Ovary (tissue), 9 donors: Measurements from ENCODE around the gene LRRC66. TPM values are rescaled to one million over a fixed set of nuclear protein-coding genes. Genes with fewer than 3 reads are reported as not detected.

Experiments
- DNase-seq, 5 donors: peaks; one replicate each; pipeline ENCODE4 v3.0.0-alpha.2; 2019 to 2020
- H3K27ac ChIP-seq, 2 donors: fragments of 200-600 bp; one replicate each; pipeline versions ENCODE4 v1.5.1 to v1.8.0; 2019 to 2022
- H3K27me3 ChIP-seq: fragments of 200-600 bp; one replicate; pipeline ENCODE4 v1.8.0; 2022
- H3K36me3 ChIP-seq: fragments of 200-600 bp; sonication (generic); one replicate; pipeline ENCODE4 v1.5.1; 2019
- H3K4me1 ChIP-seq: one replicate; pipeline ENCODE4 v1.8.1; 2013; ENCODE audit warnings: mild to moderate bottlenecking, moderate library complexity; ENCODE audit not compliant: insufficient read depth
- H3K4me3 ChIP-seq: fragments of 200-600 bp; sonication (generic); one replicate; pipeline ENCODE4 v1.5.1; 2017
- H3K9me3 ChIP-seq, 2 donors: fragments of 200-600 bp in 1 of 2; sonication (generic) in 1 of 2; one replicate each; pipeline versions ENCODE4 v1.5.1 to v1.8.1; 2013 to 2019; ENCODE audit warnings: mild to moderate bottlenecking in 1 of 2, moderate library complexity in 1 of 2
- CTCF ChIP-seq, 3 donors: fragments of 450-650 bp in 2 of 3; fragments of 200-600 bp in 1 of 3; IDR thresholded peaks; one replicate each; pipeline versions ENCODE4 v1.5.1 to v1.8.0; 2016 to 2022; ENCODE audit warnings: antibody characterized with exemption in 3 of 3, mild to moderate bottlenecking in 1 of 3
- EP300 ChIP-seq: sonication (generic); formaldehyde crosslinking; IDR thresholded peaks from one replicate; pipeline ENCODE4 v1.6.1; 2017; ENCODE audit warnings: antibody characterized with exemption
- POLR2A ChIP-seq: fragments of 450-650 bp; IDR thresholded peaks from one replicate; pipeline ENCODE4 v1.6.1; 2017; ENCODE audit warnings: antibody characterized with exemption, mild to moderate bottlenecking, moderate library complexity
- WGBS, 3 donors: extraction: QIAGEN DNeasy Blood & Tissue Kit in 1 of 3; methylation state at CpG; one replicate each; pipeline versions ENCODE4 v1.1.5 to v1.1.7; 2013 to 2017; 5-methylcytosine and 5-hydroxymethylcytosine counted together
- intact Hi-C, 4 donors: fragments of 100-400 bp; cut with DNase I; formaldehyde crosslinking; loops; one replicate each; pipeline versions ENCODE4 v1.11.0 to v1.15.1; 2022 to 2023
- polyA plus RNA-seq, 2 donors: library from polyadenylated mRNA; stranded (reverse); fragments of 200-250 nt in 1 of 2; fragments of 350-450 nt in 1 of 2; fragmentation: Illumina TruSeq in 1 of 2; extraction: RNeasy Lipid Tissue Mini Kit (QIAGEN cat#74804) in 1 of 2; gene quantifications; one replicate each; pipeline ENCODE4 v1.2.3, GENCODE V29; 2013 to 2014
- total RNA-seq, 7 donors: library from RNA; depleted of rRNA in 2 of 7; stranded (reverse); fragments of >200 nt in 2 of 7; fragmentation: NEBNext Ultra II Directional in 3 of 7; extraction: Animal tissue kit (Norgen Biotek cat#: 25700) in 3 of 7; gene quantifications; one replicate each; pipeline versions ENCODE4 v1.1.0 to v1.2.4, GENCODE V29; 2016 to 2023
- donor health status: DM: no; HTN: no; CAD: no; lungs with moderate emphysema.
- donor health status: DM: no; HTN: no; CAD: no.
- donor health status: Bipolar disorder and iron deficiency.
- donor health status: DM: yes; HTN: yes; CAD: no.
- donor health status: DM: no; HTN: no; CAD: no.
- donor health status: DM: yes; HTN: yes; CAD: no.

The LRRC66 gene
- total and polyA plus RNA-seq, 9 donors: 0.11 to 0.48 (median 0.28) TPM

GRCh38 chr4:52014903-52015302 lies 5.3 kb downstream of the LRRC66 start:
- no peak overlapping the region for H3K4me3 ChIP-seq
- TF ChIP-seq POLR2A (no peak), EP300 (no peak), CTCF (IDR thresholded peaks at IDR 0.05) (no peak)

GRCh38 chr4:52012651-52013050 lies 7.5 kb downstream of the LRRC66 start:
- WGBS, 3 donors: 86 to 92% (median 90%) methylated on average over 1 of the region's 1 CpG
- no peaks in the 10 kb centered on the region for H3K27me3 ChIP-seq
- no peak overlapping the region for H3K27ac ChIP-seq
- no peaks in the 10 kb centered on the region for H3K9me3 ChIP-seq
- no peak for TF ChIP-seq CTCF (IDR thresholded peaks at IDR 0.05)
- TF ChIP-seq POLR2A: no peak
- TF ChIP-seq EP300: no peak
- H3K4me1 ChIP-seq: peaks cover 2% of the 10 kb centered on the region
- no peak overlapping the region for H3K4me3 ChIP-seq
- no peak for DNase-seq
- intact Hi-C loops: loop anchor here in 1 of 4 donors (10.0 kb wide), 1 partner anchor 108 kb away; no protein-coding TSS in a partner anchor
- no peaks in the 10 kb centered on the region for H3K36me3 ChIP-seq

More at GRCh38 chr4:52014903-52015302, 5.3 kb downstream of the LRRC66 start:
- intact Hi-C loops: loop anchor here in 1 of 4 donors (10.0 kb wide), 1 partner anchor 110 kb away; no protein-coding TSS in a partner anchor
- H3K36me3 ChIP-seq: no peaks in the 10 kb centered on the region
- DNase-seq: no peak
- no peaks in the 10 kb centered on the region for H3K9me3 ChIP-seq
- no peak overlapping the region for H3K27ac ChIP-seq
- 13 to 41% (median 21%) methylated on average over 1 of the region's 1 CpG for WGBS, 3 donors
- no peaks in the 10 kb centered on the region for H3K27me3 ChIP-seq
- H3K4me1 ChIP-seq: peaks cover 2% of the 10 kb centered on the region

GRCh38 chr4:52010986-52011385 lies 9.2 kb downstream of the LRRC66 start:
- no peaks in the 10 kb centered on the region for H3K4me1 ChIP-seq
- 96 to 98% (median 97%) methylated on average over 2 of the region's 2 CpGs for WGBS, 3 donors
- no peaks in the 10 kb centered on the region for H3K9me3 ChIP-seq
- no peak for DNase-seq
- intact Hi-C loops: loop anchor here in 1 of 4 donors (10.0 kb wide), 1 partner anchor 106 kb away; no protein-coding TSS in a partner anchor
- no peaks in the 10 kb centered on the region for H3K36me3 ChIP-seq
- no peak overlapping the region for H3K4me3 ChIP-seq
- no peaks in the 10 kb centered on the region for H3K27me3 ChIP-seq
- H3K27ac ChIP-seq: no peak overlapping the region
- no peak for TF ChIP-seq EP300
- no peak for TF ChIP-seq CTCF (IDR thresholded peaks at IDR 0.05)
- TF ChIP-seq POLR2A: no peak

- H3K4me1 ChIP-seq: no peaks in the 10 kb centered on the region
- H3K27ac ChIP-seq: no peak overlapping the region
- DNase-seq: no peak
- no peaks in the 10 kb centered on the region for H3K36me3 ChIP-seq
- intact Hi-C loops: no loop called here
- no peak for TF ChIP-seq POLR2A
- no peak for TF ChIP-seq CTCF (IDR thresholded peaks at IDR 0.05)
- no peak for TF ChIP-seq EP300
- H3K4me3 ChIP-seq: no peak overlapping the region
- WGBS, 3 donors: 97 to 99% (median 98%) methylated on average over 4 of the region's 4 CpGs
- no peaks in the 10 kb centered on the region for H3K9me3 ChIP-seq
- H3K27me3 ChIP-seq: no peaks in the 10 kb centered on the region
Measured at GRCh38 chr4:52006887-52007286, 13.3 kb downstream of the LRRC66 start.
